ENCODE results near the gene ULK1. TPM values are rescaled to one million over a fixed set of nuclear protein-coding genes. Genes with fewer than 3 reads are reported as not detected.

Gene ULK1
- total and polyA plus RNA-seq, 2 of the 13 experiments (the other 11 are each of a cell fraction or from before 2014, with no cell fraction given), result 2.8 to 10.1 TPM

GRCh38 chr12:131894313-131894860 lies at the start of gene ULK1 (continued):
- TF ChIP-seq SAP130 (CRISPR knock-in tag; IDR thresholded peaks at IDR 0.05; ENCODE audit: low read depth) (peak; percentile 60), ZNF724P (CRISPR knock-in tag; IDR thresholded peaks at IDR 0.05; ENCODE audit: borderline replicate concordance) (no peak), ZSCAN20 (CRISPR knock-in tag; IDR thresholded peaks at IDR 0.05; ENCODE audit: borderline replicate concordance) (peak; percentile 53; the same call in 1 of the 2 replicates), ZFP82 (CRISPR knock-in tag; IDR thresholded peaks at IDR 0.05; ENCODE audit: borderline replicate concordance) (no peak), NR2F1 (CRISPR knock-in tag; IDR thresholded peaks at IDR 0.05) (no peak), EHMT2 (IDR thresholded peaks at IDR 0.05; ENCODE audit: borderline replicate concordance, low read depth, low read length) (no peak), ZNF354B (CRISPR knock-in tag; IDR thresholded peaks at IDR 0.05) (no peak), MXD1 (CRISPR knock-in tag; IDR thresholded peaks at IDR 0.05) (0 out of 2 replicates have a peak, but pooled peaks have one; percentile 38), ZFP36L2 (CRISPR knock-in tag; IDR thresholded peaks at IDR 0.05) (no peak), ZNF280B (CRISPR knock-in tag; IDR thresholded peaks at IDR 0.05; ENCODE audit: borderline replicate concordance) (no peak), DNMT3B (CRISPR knock-in tag; conservative IDR thresholded peaks at IDR 0.05) (no peak), ZNF75D (CRISPR knock-in tag; IDR thresholded peaks at IDR 0.05; ENCODE audit: borderline replicate concordance) (no peak), TEAD2 (CRISPR knock-in tag; IDR thresholded peaks at IDR 0.05) (no peak), ZNF564 (CRISPR knock-in tag; IDR thresholded peaks at IDR 0.05) (0 out of 2 replicates have a peak, but pooled peaks have one; percentile 49), ZBTB10 (CRISPR knock-in tag; IDR thresholded peaks at IDR 0.05; ENCODE audit: borderline replicate concordance) (no peak), ZEB1 (IDR thresholded peaks at IDR 0.05; ENCODE audit: insufficient replicate concordance, low read depth) (no peak), PCBP2 (optimal IDR thresholded peaks at IDR 0.05; ENCODE audit: low read depth, low read length, poor library complexity, severe bottlenecking) (no peak), HNRNPK (IDR thresholded peaks at IDR 0.05; ENCODE audit: low read depth, low read length, poor library complexity, severe bottlenecking) (peak; percentile 81), ETV6 (CRISPR knock-in tag; conservative IDR thresholded peaks at IDR 0.05) (no peak), MAF1 (CRISPR knock-in tag; IDR thresholded peaks at IDR 0.05; ENCODE audit: borderline replicate concordance) (no peak), RAD21 (CRISPR knock-in tag; IDR thresholded peaks at IDR 0.05) (peak; percentile 46; the same call in 1 of the 2 replicates), HOXA3 (CRISPR knock-in tag; IDR thresholded peaks at IDR 0.05) (no peak), DMTF1 (CRISPR knock-in tag; IDR thresholded peaks at IDR 0.05) (no peak), ZMYM4 (CRISPR knock-in tag; IDR thresholded peaks at IDR 0.05) (no peak), POLR2A (IDR thresholded peaks at IDR 0.05; ENCODE audit: insufficient read depth in 1 of 2, low read depth in 2 of 2, low read length in 2 of 2) (peak; percentile 67 to 69)

All from HepG2 (cell line).